Measurements from ENCODE around the gene LRIG1.
"Not testable (repeated sequence)": the region's sequence is repeated elsewhere in the genome, so short reads cannot be mapped to it uniquely, and the experiment has no call there.

LRIG1 gene

DNA sequence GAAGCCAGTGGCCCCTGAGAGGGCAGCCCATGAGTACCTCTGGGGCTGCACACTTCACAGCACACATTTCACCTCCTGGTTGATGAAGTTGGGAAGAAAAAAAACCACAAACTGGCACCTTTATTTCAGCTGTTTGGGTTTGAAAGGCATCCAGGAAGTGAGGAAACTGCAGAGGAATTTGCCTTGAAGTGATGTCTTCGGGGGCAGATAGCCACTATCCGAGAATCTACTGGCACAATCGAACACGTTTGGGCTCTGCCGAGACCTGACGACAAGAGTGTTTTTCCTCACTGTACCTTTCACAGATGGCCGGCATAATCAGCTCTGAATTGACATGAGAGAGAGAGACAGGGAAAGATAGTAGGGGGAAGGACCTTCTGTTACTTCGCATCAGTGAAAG lies 59.7 kb downstream of the LRIG1 start:
- DNase-seq = no peak

DNA sequence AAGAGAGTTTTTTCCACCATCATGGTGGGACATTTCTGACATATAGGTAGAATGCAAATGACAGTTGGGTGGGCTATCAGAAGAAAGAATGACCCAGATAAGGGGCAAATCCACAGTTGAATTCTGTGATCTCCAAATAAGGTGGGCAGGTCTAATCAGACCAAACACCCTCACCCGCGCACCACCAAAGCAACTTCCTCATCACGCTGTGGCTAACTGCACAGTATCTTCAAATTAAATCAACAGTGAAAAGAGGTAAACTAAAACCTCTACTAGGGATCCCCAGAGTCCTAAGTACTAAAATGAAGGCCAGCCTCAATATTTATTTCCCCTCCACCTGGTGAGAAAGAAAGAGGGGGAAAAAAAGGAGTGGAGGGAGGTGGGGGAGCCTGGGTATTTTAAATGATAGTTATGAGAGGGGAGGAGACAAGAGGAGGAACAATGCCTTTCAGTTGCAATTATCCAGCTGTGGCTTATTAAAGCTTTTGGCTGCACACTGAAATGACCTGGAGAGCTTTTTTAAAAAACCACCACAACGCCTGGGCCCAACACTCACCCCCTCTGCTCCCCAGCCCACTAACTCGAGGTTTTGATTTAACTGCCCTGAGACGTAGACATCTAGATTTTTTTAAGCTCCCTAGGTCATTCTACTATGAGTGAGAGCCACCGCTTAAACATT lies 61.0 kb downstream of the LRIG1 start:
- no peak for DNase-seq

GRCh38 chr3:66438046-66438445 lies 62.8 kb downstream of the LRIG1 start:
- DNase-seq = no peak

DNA sequence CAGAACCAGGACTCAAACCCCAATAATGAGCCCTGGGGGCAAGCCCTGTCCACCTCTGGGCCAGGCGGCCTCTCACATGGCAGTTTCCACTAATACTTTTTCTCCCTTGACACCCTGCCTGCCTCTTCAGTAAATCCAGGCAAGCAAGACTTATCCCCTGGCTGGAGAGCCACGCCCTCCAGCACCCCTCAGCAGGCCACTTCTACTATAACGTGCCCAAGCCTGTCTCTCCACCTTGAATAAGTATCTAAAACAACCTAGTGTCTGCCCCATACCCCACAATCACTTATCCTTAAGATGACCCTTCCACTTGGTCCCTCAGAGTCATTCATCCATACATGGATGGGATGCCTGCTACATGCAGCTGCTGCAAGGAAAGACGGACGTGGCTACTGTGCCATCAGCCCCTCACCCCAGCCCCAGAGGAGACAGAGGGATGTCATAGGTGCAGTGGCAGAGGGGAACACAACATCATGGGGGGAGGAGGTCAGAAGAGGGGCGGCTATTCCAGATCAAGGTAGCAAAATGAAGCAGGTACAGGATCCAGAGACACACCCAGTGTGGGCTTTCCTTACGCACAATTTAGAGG lies 63.4 kb downstream of the LRIG1 start:
- no peak for DNase-seq

DNA sequence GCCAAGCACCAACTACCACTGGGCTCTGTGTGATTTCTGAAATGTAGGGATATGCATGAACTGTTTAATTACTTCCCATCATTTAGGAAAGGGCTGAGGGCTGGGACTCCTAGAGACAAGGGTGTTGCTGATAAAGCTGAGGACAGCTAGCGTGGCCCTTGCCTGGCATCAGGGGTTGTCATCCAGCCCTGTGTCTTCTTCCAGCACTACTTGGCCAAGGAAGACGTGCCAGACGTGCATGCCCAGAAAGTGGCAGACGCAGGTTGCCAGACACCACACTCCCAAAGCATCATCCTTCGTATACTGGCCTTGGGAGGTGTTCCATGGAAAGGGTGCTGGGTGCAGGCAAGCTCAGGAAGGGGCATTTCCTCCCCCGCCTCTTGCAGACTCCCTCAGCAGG lies 64.8 kb downstream of the LRIG1 start:
- DNase-seq = no peak

DNA sequence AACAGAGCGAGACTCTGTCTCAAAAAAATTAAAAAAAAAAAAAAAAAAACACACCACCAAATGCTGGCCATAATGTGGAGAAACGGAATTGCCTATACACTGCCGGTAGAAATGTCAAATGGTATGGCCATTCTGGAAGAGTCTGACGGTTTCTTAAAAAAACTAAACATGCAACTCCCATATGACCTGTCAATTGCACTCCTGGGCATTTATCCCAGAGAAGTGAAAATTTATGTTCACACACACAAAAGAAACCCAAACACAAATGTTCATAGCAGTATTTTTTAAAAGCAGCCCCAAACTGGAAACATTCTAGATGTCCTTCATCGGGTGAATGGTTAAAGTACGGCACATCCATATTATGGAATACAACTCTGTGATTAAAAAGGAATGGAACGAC lies 66.1 kb downstream of the LRIG1 start:
- no peak for DNase-seq

DNA sequence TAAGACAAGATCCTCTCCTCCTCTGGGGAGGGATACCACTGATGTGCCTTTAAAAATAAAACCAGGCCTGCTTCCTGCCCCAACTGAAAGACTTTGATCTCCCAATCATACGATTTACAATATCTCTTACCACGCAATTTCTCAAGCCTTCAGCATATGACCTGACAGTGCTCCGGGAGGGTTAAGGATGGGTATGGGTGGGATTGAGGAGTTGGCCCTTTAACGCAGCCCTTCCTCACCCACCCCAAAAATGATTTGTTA lies 67.4 kb downstream of the LRIG1 start:
- DNase-seq = no peak

- no peak for DNase-seq
Measured at GRCh38 chr3:66432767-66433521, 67.9 kb downstream of the LRIG1 start.

DNA sequence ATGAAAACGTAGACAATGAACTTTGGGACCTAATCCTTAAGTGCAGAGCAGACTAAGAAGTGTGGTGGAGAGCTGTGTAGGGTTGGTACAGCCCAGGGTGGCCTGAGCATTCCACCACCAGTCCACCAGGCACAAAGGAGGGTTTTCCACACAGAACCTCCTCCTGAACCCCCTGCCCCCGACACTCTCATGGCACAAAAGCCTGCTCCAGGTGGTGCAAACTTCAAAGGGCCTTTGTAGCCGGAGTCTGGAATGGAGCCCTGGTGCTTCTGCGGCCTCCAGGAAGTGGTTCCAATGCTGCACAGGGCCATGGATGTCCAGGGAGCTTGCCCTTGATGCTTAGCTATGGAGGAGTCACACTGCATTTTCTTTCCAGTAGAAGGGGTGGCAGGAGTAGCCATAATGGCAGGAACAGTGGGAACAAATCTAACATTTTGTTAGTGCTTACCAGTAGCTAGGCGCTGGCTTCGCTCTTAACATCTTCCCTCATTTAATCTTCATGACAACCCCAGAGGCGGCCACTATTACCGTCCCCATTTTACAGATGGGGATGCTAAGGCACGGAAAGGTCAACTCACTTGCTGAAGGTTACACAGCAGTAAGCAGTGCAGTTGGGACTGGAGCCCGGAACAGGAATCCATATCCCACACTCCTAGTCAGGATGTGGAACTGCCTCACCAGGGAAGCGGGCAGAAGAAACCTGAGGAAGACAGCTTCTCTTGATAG lies 68.6 kb downstream of the LRIG1 start:
- DNase-seq = no peak

- no peak for DNase-seq
Measured at GRCh38 chr3:66431494-66431893, 69.3 kb downstream of the LRIG1 start.

DNA sequence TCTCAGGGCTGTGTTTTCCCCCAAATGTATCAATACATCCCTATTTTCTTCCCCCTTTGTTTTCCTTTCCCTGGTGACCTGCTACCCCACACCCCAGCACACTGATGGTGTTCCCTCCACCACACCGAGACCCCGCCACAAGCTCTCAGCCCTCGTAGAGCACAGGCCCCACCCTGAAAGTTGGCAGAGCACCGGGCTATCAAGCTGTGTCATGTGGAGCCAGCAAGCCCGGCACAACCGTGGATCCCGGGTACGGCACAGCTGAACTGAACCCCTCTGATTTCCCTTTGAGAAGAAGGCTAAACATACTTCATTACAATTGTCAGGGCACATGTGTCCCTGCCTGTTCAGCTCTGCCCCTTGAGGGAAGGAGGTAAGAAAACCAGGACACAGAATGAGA lies 69.9 kb downstream of the LRIG1 start:
- DNase-seq = no peak

DNA sequence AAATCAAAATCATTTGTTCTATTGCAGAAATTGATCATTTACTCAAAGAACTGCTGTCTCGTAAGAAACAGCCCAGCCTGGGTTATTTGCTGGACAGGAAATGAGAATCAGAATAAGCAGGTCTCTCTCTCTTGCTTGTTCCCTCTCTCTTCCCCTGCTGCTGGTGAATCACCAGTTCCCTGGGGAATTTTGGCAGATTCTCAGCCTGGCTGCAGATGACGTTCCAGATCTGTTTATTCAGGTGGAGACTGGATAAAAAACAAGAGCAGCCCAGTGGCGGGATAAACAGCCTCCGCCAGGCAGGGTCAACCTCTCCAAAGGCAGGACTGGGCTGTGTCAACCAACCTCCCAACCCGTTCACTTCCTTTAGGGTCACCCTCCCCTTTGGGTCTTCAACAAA lies 72.1 kb downstream of the LRIG1 start:
- peak; percentile 9 for DNase-seq

DNA sequence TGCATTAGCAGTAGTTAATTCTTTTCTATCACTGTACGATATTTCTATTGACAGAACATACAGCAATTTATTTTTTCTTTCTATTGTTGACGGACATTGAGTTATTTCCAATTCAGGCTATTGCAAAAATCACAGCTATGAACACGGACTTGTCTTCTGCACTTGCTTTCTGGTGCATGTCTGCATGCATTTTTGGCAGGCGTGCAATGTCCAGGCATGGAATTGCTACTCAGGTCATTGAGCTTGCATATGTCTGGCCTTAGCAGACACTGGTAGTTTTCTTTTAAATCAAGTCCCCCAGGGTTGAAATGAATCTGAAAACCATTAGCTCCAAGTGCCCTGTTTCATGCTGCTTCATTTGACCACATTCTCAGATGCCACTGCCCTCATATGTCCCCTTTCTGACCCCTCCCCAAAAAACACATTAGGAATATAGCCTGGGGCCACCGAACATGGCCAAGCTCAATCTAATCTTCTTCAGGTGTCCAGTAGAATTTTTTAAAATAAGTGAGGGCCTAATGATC lies 72.8 kb downstream of the LRIG1 start:
- no peak for DNase-seq

DNA sequence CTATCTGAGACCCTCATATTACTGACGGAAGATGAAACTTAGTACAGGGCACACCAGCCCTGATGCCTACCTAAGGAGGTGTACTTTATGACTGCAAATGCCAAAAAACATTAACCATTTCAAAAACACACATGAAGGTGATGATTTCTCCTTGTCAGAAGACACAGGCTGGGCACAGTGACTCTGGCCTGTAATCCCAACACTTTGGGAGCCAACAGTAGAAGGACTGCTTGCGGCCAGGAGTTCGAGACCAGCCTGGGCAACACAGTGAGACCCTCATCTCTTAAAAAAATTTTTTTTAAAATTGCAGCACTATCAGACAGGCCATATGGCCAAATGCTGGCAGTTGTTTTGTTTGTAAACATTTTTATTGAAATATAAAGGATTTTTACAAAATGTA lies 73.5 kb downstream of the LRIG1 start:
- DNase-seq = no peak

- no peak for DNase-seq
Measured at GRCh38 chr3:66426135-66426534, 74.7 kb downstream of the LRIG1 start.

DNA sequence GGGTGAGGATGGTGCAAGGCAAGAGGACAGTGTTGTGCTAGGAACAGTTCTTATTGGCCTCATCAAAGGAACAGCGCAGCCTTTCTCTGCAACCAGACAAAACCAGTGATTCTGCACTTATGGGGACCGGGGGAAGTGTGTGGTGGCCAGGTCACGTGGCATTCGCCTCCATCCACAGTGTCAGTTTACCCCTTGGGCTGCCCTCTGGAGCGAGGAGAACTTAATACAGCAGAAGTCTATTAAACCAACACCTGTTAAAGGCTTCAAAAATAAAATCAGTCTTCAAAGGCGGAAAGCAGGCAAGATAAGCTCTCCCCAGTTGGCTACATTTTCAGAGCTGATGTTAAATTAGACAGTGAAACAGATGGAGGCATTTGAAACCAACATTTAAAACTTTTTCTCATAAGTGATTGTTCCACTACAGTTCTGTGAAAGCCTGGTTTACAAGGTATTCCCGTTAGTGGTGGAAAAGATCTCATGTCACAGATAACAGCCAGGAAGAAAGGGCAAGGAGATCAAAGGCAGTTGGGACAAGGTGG lies 75.2 kb downstream of the LRIG1 start:
- no peak for DNase-seq

- DNase-seq = no peak
Measured at GRCh38 chr3:66425032-66425431, 75.8 kb downstream of the LRIG1 start.

GRCh38 chr3:66423791-66424190 lies 77.0 kb downstream of the LRIG1 start:
- DNase-seq = no peak

GRCh38 chr3:66421893-66422292 lies 78.9 kb downstream of the LRIG1 start:
- not testable (repeated sequence) for DNase-seq

DNA sequence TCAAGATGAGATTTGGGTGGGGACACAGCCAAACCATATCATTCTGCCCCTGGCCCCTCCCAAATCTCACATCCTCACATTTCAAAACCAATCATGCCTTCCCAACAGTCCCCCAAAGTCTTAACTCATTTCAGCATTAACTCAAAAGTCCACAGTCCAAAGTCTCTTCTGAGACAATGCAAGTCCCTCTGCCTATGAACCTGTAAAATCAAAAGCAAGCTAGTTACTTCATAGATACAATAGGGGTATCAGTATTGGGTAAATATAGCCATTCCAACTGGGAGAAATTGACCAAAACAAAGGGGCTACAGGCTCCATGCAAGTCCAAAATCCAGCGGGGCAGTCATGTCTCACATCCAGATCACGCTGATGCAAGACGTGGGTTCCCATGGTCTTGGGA lies 79.7 kb downstream of the LRIG1 start:
- not testable (repeated sequence) for DNase-seq

- DNase-seq = no peak
Measured at GRCh38 chr3:66419036-66419435, 81.8 kb downstream of the LRIG1 start.

- DNase-seq = no peak
Measured at GRCh38 chr3:66418475-66418931, 82.3 kb downstream of the LRIG1 start.

DNA sequence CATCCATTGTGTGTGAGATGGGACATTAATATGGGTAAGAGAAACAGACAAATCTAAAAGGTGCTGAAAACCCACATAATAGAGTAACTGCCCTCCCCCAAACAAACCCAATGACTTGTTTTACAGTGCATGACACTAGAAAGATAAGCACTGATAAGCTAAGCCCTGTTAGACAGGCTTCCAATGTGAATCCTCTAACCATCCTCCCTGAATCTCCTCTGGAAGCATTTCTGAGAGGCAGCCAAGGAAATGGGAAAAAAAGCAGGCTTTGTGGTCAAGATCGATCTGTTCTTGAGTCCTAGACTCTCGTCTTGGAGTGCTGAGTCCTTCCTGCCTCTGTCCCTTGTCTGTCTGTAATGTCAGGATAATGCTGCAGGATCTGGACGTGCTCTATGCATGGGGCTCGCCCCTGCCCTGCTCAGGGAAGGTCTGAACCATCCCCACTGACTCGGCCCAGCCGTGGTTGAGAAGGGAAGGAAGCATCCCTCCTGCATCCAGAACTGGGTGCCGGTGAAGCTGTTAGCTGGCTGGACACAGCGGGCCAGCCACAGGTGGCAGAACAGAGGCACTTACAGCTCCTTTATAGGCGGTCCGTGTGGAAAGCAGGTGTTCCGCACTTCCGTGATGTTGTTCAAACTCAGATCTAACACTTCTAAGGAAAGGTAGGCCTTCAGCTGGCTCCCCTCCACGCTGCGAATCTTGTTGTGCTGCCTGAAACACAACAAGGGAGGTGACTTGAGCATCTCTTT lies 84.1 kb downstream of the LRIG1 start:
- DNase-seq = no peak

Measured in NCI-H2081 treated with DMSO at 0.1 percent for 48 hours (cell line).